Tibial nerve (tissue), 4 donors: Measurements from ENCODE around the gene SUSD4.

Experiments used
- EP300 ChIP-seq, 2 donors: sonication (generic); formaldehyde crosslinking; IDR thresholded peaks; one replicate each; pipeline ENCODE4 v1.6.1; 2017; ENCODE audit warnings: antibody characterized with exemption in 2 of 2, mild to moderate bottlenecking in 1 of 2
- POLR2A ChIP-seq, 2 donors: fragments of 450-650 bp; IDR thresholded peaks; one replicate each; pipeline ENCODE4 v1.6.1; 2017; ENCODE audit warnings: antibody characterized with exemption in 2 of 2, mild to moderate bottlenecking in 2 of 2, moderate library complexity in 2 of 2
- TF ChIP-seq, protein P1 (sequence below), 5 experiments: fragments of 200-600 bp in 3 of 5; fragments of 450-650 bp in 2 of 5; sonication (generic) in 3 of 5; IDR thresholded peaks; one replicate each; pipeline ENCODE4 v1.5.1; 2016 to 2019; ENCODE audit warnings: antibody characterized with exemption in 5 of 5, mild to moderate bottlenecking in 3 of 5, moderate library complexity in 2 of 5

GRCh38 chr1:223364685-223365382 is 858 bp upstream of the SUSD4 start:
- TF ChIP-seq, protein P1, sequence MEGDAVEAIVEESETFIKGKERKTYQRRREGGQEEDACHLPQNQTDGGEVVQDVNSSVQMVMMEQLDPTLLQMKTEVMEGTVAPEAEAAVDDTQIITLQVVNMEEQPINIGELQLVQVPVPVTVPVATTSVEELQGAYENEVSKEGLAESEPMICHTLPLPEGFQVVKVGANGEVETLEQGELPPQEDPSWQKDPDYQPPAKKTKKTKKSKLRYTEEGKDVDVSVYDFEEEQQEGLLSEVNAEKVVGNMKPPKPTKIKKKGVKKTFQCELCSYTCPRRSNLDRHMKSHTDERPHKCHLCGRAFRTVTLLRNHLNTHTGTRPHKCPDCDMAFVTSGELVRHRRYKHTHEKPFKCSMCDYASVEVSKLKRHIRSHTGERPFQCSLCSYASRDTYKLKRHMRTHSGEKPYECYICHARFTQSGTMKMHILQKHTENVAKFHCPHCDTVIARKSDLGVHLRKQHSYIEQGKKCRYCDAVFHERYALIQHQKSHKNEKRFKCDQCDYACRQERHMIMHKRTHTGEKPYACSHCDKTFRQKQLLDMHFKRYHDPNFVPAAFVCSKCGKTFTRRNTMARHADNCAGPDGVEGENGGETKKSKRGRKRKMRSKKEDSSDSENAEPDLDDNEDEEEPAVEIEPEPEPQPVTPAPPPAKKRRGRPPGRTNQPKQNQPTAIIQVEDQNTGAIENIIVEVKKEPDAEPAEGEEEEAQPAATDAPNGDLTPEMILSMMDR (IDR thresholded peaks at IDR 0.05), result no peak
- TF ChIP-seq POLR2A (IDR thresholded peaks at IDR 0.05), result no peak
- TF ChIP-seq EP300 (IDR thresholded peaks at IDR 0.05), result no peak
